Measurements from ENCODE around the gene HS3ST5.

HS3ST5 gene

DNA sequence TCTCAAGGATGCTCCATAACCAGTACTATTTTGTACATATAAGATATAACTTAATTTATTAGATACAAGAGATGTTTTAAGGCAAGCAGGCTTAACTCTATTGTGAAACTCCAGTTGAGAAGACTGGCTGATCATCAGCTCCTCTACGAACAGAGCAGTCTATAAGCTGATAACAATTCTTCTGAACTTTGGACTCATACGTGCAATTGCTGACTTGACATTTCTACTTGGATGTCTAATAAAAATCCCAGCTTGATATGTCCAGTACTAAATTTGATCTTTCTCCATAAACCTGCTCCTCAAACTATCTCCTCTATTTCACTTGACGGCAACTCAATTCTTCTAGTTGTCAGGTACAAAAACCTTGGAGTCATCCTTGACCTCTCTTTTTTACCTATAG lies 141.9 kb downstream of the HS3ST5 start:
- in situ Hi-C loops (cut with HindIII; ENCODE audit: low sequenced_read_pairs): no loop called here

DNA sequence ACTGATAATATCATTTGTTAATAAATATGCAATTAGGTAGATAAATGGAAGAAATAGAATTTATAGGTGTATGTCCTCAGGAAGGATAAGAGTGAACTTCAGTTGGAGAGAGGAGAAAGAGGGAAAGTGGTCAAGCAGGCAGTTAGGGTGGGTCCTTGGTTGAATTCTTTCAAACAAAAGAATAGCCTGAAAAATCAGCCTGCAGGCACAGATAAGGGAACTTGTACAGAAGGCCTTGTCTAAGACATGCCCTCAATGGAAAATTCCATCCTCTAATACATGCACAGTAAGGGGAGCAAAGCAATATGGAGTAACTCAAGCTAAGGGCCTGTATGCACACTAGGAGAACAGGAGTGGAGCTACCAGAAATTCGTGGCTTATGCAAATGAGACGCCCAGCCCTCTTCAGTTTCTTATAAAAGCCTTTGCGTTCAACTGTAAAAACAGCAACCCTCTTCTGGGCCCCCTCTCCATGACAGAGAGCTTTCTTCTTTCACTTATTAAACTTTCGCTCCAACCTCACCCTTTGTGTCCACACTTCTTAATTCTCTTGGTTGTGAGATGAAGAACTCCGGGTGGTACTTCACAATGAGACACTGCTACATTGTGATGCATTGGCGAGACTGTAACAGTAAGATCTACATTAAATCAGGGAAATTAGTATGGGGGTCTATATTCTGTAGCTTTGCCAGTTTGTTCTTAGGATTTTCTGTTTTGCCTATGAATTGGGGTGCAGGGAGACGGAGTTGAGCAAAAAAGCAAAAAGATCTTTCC lies 147.0 kb downstream of the HS3ST5 start:
- in situ Hi-C loops (cut with HindIII; ENCODE audit: low sequenced_read_pairs): no loop called here

DNA sequence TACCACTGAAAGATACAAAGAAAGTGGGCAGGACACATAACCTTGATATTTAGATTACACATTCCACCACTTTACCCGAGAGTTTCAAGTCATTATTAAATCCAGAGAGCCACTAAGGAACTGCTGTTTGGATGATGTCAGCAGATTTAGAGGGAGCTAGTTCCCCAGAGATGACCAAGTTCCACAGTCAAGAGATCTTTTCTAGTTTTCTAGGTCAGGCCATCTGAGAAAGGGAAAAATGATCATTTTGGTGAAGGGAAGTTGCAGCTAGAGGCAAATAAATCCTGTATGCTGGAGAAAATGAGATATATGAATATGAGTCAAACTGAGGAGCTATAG lies 147.8 kb downstream of the HS3ST5 start:
- in situ Hi-C loops (cut with HindIII; ENCODE audit: low sequenced_read_pairs): no loop called here

DNA sequence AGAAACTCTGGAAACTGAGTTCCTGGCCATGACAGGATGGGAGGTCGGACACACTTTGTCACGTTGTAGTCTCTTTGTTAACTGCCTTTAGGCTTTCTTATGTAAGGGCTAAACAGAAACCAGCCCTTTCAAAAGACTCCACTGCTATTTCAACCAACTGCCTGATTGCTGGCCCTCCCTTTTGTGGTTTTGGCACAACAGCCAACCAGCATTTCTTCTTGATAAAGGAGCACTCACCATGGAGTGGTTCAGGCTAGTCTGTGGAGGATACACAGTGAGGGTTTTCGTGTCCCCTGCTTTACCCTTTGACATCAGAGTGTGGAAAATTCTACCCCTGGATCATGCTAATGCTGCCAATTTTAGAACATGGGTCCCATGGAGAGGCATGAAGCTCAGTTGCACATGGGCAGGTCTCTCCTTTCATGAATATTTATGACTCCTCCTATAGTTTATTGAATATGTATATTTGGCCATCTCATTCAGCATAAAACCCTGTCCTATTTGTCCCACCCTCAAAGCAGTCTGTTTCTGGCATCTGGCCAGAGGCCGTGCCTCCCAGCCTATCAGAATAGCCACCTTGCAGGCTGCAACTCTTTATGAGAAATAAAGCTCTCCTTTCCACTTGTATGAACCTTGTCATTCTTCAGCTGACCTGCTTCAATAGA lies 148.3 kb downstream of the HS3ST5 start:
- in situ Hi-C loops (cut with HindIII; ENCODE audit: low sequenced_read_pairs): no loop called here

DNA sequence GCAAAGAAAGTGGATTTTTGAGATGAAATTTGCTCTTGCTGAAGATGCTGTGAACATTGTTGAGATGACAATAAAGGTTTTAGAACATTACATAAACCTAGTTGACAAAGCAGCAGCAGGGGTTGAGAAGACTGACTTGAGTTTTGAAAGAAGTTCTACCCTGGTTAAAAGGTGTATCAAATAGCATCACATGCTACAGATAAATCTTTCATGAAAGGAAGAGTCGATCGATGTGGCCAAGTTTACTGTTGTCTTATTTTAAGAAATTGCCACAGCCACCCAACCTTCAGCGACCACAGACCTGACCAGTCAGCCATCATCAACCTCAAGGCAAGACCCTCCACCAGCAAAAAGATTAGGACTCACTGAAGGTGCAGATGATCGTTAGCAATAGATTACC lies 155.3 kb downstream of the HS3ST5 start:
- in situ Hi-C loops (cut with HindIII; ENCODE audit: low sequenced_read_pairs): no loop called here

DNA sequence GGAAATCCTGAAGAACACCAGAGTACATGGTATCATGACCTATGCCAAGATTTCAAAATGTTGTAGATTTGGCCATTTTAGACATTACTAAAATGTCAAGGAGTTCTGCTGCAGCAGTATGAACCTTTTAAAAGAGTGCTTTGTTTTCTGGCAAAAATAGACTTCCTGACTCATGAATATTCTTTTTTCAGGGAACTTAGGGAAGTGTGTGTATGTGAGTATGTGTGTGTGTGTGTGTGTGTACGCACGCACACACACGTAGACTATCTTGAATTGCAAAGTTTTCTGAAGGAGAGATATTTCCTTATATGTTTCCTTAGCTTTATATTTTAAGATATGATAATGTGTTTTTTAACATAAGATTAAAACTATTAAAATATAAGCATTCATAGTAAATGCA lies 161.2 kb downstream of the HS3ST5 start:
- in situ Hi-C loops (cut with HindIII; ENCODE audit: low sequenced_read_pairs): no loop called here

DNA sequence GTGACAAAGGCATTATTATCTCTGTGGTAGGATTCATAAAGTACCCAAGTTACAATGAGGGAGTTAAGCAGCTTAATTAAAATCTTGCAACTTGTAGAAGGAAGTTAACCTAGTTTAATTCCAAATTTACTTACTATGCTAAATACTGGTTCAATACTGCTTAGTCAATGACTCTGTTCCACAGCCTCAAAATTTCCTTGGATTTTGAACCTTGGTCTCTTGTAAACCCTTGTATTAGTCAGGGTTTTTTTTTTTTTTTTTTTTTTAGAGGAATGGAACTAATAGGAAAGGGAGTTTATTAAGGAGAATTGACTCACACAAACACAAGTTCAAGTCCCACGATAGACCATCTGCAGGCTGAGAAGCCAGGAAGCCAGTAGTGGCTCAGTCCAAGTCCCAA lies 163.4 kb downstream of the HS3ST5 start:
- in situ Hi-C loops (cut with HindIII; ENCODE audit: low sequenced_read_pairs): no loop called here

DNA sequence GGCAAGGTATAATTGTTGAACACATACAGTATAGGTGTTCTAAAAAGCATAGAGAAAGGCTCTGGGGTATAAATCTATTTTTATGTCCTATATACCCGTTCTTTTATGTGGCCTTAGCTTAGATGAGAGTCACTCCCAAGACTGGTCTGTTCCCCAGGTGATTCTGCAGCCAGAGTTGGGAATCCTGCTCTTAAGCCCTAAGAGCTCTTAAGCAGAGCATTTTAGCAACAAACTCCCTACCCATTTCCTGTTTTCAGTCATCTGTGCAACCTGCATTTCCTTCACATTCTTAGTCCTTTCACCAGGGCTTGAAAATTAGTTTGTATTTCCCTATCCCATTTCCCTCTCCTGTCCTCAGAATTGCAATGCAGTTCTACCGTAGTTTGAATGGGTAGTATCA lies 166.1 kb downstream of the HS3ST5 start:
- in situ Hi-C loops (cut with HindIII; ENCODE audit: low sequenced_read_pairs): no loop called here

DNA sequence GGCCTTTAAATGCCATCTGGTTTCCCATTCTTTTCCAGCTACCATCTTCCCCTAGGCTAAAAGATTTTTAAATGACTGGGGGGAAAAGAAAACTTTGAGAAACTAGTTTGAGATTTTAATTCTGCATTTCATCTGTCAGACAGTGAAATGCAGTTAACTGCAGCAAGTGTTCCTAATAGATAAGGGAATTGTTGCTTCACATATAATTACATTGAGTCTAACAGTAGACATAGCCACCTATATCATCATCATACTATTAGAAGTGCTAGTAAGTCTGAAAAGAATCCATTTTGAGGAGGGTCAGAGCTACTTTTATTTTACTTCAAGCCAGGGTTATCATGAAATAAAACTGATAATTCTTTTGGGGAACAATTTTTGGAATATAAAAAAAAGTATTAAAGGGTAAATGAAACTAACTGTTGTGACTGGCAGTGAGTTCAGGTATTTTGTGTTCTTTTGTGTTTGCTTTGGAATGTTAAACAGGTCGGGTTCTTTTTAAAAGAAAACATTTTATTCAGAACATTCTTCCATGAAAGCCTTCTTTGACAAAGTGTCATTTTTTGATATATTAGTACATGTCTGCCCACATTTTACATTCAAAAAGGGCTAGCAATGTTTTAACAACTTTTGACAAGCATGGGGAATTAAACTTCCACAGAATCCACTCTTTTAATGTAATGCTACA lies 170.1 kb downstream of the HS3ST5 start:
- in situ Hi-C loops (cut with HindIII; ENCODE audit: low sequenced_read_pairs): no loop called here

DNA sequence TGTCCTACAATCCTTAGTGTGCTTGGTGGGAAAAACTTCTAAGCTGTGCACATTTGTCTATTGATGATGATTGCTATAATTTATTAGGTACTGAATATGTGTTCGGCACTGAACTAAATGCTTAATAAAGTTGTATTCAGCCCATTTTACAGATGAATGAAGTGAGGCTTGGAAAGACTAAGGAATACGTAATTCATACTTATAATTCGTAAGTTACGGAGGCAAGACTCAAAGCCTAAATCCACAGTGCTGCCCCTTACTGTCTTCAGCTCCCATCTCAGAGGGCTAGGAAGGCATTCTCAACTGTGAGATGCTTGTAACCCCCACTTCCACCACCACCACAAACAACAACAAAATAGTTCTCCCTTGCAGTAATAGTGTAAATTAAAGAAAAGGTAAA lies 171.3 kb downstream of the HS3ST5 start:
- in situ Hi-C loops (cut with HindIII; ENCODE audit: low sequenced_read_pairs): no loop called here

DNA sequence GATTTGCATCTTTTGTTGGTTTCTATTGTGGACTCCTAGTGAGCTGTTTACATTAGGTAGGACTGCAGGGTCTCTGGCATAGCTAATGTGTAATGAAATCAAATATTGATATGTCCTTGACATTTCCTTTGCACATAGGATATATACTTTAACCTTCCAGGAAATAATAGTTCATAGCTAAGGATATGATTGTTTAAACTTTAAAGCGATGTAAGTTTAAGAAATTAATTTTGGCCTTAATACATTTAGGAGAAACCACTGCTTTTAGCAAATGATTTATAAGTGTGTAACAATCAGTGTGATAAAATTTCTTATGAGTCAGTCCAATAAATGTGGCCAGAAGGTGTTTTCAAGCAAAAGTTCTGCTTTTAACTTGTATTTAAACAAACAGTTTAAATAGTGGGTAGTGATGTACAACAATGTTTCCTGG lies 171.8 kb downstream of the HS3ST5 start:
- in situ Hi-C loops (cut with HindIII; ENCODE audit: low sequenced_read_pairs): no loop called here

DNA sequence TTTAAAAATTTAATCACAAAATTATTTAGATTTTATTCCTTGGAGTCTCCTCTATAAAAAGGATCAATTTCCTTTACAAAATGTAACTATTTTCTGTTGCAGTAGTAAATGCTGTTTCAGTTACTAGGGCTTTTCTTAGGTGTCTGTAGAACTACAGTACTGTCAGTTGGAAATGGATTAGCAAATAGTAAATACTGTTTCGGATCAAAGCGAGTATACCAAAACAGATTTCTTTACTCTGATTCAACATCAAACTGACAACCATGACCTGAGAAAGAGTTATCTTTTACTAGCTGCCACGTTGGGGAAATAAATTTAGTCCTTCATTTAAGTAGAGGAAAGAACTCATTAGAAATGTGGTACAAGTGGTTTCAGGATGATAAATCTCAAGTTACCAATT lies 172.5 kb downstream of the HS3ST5 start:
- in situ Hi-C loops (cut with HindIII; ENCODE audit: low sequenced_read_pairs): no loop called here

DNA sequence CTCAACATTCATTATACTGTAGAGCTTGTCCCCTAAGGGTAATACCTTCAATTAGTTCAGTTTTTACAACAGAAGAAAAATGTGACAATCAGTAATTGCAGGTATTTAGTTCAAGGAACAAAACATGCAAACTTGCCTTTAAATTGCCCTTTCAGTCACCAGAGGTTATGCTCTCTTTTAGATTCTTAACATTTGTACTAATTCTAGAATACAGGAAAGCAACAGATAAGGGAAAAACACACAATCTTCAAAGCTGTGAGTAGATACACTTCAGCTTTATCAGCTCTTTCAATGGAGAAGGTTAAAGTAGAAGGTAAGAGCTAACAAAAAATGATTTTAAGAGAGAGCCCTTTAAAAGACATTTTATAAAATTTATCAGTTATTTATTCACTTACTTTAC lies 173.1 kb downstream of the HS3ST5 start:
- in situ Hi-C loops (cut with HindIII; ENCODE audit: low sequenced_read_pairs): no loop called here

DNA sequence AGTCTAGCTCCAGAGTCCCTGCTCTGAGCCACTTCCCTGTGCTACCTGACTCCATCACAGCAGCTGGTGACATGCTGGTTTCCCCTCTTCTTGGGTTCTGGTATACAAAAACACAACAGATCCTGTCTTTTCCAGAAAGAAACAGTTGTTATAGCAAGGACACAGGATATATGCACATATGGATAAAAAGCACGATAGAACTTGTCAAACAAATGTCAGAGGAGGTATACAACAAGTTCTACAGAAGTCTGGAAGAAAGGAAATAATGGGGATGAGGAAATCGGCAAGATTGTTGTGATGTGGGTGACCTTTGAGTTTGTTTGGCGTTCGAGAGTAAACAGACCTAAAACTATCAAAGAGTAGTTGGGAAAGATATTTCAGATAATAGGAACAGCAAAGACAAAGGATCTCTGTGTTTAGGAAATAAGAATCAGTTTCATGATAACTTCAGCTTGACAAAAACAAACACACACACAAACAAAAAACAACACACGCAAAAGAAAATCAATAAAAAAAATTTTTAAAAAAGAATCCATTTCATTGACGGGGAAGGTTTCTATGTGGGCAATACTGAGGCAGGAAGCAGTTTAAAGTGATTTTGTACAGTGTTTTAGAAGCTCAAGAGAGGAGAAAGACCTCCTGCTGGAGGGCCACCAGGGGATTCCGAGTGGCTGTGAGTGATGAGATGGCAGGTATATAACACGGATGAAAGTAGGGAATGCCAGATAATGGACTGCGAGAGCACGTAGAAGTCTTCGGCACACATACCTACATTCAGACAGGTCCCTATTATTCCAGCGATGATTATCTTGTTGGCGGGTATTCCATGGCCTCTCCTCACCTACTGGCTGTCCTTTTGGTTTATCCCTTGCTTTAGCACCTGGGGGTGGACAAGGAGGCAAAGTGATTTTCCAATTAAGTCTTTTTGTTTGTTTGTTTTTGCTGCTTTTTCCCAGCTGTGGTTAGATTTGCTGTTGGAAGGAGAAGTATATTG lies 174.9 kb downstream of the HS3ST5 start:
- in situ Hi-C loops (cut with HindIII; ENCODE audit: low sequenced_read_pairs): no loop called here

DNA sequence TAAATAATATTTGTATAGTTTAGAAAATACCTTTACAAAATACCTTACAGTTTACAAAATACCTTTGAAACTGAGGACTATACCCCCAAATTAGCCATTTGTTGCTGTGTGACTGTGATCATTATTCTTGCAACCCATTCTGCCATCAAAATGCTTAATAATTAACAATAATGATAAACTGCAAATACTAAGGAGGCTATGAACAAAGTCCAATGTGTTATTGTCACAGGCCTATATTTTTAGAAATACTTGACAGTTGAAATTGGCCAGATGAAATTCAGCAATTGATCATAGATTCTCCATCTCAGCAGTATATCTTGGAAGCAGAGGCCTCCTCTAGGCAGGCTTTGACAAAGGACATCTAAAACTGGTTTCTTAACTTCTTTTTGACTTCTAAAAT lies 178.6 kb downstream of the HS3ST5 start:
- in situ Hi-C loops (cut with HindIII; ENCODE audit: low sequenced_read_pairs): no loop called here

DNA sequence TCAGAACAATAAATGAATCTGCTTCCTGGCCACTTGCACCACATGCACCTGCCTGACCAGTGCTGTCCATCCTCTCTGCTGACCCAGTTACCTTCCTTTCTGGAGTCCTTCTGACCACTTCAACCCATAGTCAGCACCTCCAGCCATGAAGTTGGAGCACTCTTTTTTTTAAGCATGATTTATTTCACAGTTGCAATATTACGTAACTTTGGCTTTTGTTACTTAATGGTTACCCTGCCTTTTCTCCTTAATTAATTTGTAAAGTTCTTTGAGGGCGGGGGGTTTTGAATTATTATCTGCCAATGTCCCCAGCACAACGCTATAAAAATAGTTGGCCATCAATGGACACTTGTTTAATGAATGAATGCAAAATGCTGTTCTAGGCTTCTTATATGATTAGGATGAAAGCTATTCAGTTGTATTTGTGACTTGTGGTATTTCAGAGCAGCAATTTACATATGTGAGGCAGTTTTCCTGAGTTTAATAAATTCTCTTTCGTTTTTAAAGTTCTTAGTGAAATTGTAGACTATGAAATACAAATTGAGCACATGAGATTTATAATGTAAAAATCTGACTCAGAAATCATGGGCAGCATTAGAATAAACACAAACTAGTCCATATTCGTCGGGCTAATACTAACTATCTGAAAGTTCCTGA lies 180.0 kb downstream of the HS3ST5 start:
- in situ Hi-C loops (cut with HindIII; ENCODE audit: low sequenced_read_pairs): no loop called here

DNA sequence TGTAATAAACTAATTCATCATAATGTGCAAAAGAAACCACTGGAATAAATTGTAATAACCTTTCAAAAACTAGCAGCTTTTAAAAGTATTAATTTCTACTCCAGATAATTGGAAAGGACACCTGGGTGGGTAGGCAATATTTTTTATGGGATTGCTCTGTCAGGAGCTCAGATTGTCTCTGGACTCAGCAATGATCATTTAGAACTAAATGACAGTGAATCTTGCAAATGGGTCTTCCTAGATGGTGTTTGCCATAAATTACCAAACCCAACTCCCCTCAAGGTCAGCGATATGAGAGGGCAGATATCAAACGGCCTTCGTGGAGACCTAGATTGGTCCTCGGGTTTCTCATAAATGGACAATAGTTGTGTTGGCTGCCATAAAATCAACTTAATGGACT lies 181.9 kb downstream of the HS3ST5 start:
- in situ Hi-C loops (cut with HindIII; ENCODE audit: low sequenced_read_pairs): no loop called here

DNA sequence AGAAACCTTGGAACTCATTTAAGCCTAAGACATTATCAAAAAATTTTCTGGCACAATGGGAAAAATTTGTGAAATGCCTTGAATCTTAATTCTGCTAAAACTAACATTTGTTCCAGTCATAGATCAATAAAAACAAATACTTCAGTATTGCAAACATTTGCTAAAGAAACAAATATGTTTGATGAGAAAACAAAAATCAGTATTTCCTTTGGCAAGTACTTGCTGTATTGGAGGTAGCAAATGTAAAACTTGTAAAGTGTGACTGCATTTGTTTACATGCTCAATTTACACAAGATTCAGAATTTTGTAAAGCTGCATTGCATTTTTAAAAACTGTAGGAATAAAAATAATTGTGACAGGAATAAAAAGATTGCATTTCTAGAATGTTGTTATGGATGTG lies 183.1 kb downstream of the HS3ST5 start:
- in situ Hi-C loops (cut with HindIII; ENCODE audit: low sequenced_read_pairs): no loop called here

DNA sequence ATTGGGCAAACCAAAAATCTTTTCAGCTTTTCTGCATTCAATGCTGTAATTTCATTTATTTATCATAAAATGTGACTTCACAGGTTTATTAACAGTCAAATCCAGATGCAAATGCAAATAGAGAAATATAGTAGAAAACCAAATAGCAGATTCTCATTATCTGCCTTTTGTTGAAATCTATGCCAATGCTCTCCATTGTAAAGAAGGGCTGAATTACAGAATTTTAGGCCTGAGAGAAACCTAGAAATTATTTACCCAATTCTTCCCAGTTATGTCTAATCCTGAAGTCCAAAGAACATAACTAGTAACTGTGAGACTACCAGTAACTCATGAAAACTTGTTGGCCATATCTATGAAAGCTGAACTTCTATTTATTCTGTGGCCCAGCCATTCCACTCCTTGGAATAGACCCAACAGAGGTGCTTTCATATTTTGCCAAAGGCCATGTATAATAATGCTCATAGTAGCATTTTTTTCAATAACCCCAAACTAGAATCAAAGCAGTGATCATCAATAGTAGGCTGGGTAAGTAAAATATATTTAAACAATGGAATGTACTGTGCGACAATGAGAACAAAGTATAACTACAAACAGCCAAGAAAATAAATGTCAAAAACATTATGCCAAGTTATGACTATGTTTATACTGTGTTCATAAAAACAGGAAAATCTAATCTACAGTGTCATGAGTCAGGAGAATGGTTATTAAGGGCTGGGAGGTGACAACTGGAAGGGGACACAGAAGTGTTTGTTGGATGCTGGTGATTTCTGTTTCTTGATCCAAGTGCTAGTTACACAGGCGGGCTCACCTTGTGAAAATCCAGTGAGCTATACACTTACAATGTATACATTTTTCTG lies 183.8 kb downstream of the HS3ST5 start:
- in situ Hi-C loops (cut with HindIII; ENCODE audit: low sequenced_read_pairs): no loop called here

DNA sequence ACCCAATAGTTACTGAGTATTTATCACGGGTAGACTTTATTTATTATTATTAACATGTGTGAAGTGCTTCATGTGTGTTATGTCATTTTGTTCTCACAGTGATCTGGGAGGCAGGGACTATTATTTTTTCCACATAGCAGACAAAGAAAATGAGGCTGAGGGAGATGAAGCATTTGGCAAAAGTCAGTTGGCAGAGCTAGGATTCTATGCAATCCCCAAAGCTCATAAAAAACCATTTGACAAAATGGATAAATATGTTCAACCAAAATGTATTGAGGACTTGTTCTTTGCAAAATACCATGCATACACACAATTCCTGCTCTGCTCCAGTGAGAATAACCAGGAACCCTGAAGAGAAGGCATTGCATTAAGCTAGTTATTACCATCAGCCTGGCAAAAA lies 184.4 kb downstream of the HS3ST5 start:
- in situ Hi-C loops (cut with HindIII; ENCODE audit: low sequenced_read_pairs): no loop called here
